HG02885 (cell line): ENCODE measurements around the gene RERE.

Experiments used
- ATAC-seq: cut with Tn5 transposase; IDR thresholded peaks from one replicate; pipeline ENCODE4 v1.9.1; 2021; ENCODE audit warnings: mild to moderate bottlenecking; ENCODE audit not compliant: unreplicated experiment, poor library complexity

Gene RERE

DNA sequence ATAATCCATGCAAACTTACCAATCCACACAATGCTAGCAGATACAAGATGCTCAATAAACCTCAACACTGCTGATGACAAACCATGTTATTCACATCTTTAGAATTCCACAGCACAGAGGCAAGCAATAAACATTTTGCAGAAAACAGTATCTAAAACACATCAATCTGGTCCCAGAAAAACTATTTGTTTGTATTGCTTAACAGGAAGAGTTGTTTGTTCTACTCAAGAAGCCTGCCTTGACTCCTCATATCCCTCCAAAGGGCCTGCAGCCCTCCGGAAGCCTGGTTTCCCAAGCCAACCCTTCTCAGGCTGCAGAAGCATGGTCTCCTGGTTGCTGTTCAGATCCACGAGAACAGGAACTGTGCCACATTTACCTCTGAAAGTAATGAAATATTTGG, 139.7 kb downstream of the RERE start:
- ATAC-seq = no peak

DNA sequence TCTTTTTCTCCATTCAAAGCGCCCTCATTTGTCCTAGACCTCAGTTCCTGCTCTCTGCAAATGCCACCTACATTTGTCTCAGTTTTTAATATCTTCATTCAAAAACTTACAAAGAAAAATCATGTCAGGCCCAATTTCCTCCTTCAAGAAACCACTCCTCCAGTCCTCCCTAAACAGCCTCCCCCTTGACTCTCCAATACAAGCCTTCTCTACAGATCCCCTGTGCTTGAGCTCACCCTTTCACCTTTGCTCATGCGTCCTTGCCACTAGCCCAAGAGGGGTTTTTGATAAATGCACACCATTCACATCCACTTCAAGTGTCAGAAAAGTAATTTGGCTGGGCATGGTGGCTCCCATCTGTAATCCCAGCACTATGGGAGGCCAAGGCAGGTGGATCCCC, 140.6 kb downstream of the RERE start:
- no peak for ATAC-seq

- ATAC-seq = no peak
These were observed 141.4 kb downstream of the RERE start for GRCh38 chr1:8676072-8676471.

DNA sequence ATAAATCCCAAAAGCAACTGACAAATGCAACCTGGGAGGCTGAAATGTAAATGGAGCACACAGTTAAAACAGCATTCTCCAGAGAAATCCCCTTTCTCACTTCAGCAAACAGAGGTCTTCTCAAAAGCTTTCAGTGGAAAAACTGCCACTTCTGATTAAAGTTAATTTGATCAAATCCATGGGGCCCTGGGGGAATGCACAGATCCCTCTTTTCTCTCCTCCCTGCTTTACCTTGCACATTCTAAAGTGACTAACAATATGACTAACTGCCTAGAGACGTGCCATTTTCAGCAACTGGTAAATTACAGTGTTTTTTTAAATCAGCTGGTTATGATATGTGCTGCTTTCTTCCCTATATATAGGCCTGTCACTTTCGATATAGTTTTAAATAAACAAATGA, 142.5 kb downstream of the RERE start:
- no peak for ATAC-seq

- no peak for ATAC-seq
These were observed 143.0 kb downstream of the RERE start for GRCh38 chr1:8674481-8674880.

GRCh38 chr1:8671306-8671917, 146.0 kb downstream of the RERE start:
- ATAC-seq = no peak

DNA sequence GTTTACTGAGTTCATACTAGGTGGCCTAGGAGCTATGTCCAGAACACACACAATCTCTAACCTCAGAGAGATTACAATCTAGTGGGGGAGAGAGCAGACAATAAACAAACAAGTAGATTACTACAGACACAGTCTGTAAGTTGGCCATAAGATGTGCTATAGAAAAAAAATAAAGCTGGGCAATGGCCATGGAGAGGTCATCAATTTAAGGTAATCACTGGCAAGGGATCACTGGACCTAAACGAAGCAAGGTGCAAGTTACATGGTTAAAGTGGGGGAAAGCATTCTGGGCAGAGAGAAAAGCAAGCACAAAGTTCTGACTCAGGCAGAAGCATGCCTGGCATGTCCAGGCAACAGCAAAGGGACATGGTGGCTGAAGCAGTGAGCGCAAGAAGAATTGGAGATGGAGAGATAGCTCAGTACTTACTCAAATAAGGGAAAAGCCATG, 147.0 kb downstream of the RERE start:
- no peak for ATAC-seq

- no peak for ATAC-seq
These were observed 147.7 kb downstream of the RERE start for GRCh38 chr1:8669606-8670335.

DNA sequence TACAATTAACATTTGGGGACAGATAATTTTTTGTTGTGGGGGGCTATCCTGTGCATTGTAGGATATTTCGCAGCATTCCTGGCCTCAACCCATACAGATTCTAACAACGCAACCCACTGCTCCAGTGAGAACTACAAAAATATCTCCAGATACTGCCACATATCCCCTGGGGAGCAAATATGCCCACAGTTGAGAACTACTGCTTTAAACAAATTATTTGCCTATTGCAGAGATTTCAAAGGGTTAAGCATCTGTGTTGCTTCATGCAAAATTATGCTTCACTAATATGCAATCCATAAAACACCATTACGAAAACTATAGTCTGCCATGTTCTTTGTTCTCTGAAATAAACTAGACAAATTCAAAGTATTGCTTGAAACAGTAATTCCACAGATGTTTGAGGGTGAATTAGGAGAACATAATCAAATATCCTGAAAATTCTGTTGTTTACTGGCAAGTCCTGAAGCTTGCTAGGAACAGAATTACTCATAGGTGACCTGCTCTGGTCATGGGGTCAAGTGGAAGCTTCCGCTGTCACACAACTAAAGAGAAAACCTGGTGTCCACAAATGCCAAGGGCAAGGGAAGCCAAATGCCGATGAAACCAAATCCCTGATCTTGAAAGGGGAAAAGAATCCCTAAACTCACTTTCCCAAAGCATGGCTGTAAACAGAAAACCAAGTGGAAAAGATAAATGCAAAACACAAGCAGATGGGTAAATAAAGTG, 149.4 kb downstream of the RERE start:
- ATAC-seq = no peak

DNA sequence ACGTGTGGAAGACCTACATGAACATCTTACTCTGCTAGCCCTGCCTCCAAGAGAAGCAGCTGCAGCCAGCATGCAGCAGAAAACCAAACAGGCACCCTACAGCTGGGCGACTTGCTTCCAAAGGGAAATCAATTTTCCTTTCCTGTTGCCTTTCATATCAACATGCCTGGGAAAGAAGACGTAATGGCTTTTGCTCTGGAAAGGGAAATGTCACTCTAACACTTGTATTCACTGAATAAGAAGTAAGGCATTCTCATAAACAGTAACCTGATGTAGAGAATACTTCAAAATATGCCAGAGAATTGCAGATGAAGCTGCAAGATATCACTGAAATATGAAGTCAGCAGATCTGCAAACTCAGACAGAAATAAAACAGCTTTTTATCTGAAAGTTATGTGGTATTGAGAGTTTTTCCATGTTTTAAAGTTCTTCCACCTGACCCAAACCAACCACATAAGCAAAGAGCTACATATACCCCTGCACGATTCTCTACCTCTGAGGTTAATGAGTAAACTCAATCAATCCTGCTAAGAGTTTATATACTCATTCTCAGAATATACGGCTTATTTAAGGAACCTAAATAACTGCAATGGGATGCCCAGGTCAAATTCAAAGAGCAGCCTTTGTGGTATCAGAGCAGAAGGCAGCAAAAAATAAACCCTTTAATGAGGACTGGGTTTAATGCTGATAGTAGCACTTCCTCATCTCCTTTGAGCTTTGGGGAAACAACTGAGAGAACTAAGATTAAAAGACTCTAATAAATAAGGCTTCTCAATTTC, 150.9 kb downstream of the RERE start:
- ATAC-seq = no peak

- ATAC-seq = no peak
These were observed 151.6 kb downstream of the RERE start for GRCh38 chr1:8665833-8666232.

DNA sequence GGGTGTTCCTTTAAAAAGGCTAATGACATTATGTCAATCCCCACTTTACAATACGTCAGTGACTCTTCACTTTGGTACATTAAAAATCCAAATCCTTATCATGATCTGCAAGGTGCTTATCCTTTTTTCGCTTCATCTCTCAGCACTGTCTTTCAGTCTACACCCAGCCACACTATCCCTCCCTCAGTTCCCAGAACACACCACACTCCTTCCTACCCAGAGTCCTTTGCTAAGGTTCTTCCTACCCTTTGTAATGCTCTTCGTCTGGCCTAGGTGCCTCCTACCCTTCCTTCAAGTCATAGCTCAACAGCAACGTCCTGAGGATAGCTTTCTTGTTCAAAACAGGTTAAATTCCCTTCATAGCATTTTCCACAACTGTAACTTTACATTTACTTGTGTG, 152.6 kb downstream of the RERE start:
- ATAC-seq = no peak

DNA sequence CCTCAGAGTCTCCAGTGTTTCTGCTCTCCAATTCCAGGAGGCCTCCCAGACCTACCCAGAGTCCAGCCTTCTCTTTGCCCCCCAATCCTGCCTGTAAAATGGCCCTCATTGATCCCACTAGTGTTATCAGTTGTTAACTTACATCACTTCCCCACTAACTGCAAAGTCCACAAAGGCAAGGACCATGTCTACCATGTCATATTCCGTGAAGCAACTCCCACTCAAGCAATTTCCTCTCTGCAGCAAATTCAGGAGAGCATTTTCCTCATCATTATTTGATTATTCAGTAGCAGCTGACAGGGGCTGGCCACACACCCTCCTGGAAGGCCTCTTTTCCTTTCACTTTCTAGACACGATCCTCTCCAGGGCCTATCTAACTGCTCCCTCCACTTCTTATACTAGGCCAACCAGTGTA, 153.5 kb downstream of the RERE start:
- no peak for ATAC-seq

GRCh38 chr1:8663090-8663802, 154.2 kb downstream of the RERE start:
- ATAC-seq = no peak

- no peak for ATAC-seq
These were observed 154.9 kb downstream of the RERE start for GRCh38 chr1:8662380-8663072.

GRCh38 chr1:8661185-8662110, 156.0 kb downstream of the RERE start:
- no peak for ATAC-seq

DNA sequence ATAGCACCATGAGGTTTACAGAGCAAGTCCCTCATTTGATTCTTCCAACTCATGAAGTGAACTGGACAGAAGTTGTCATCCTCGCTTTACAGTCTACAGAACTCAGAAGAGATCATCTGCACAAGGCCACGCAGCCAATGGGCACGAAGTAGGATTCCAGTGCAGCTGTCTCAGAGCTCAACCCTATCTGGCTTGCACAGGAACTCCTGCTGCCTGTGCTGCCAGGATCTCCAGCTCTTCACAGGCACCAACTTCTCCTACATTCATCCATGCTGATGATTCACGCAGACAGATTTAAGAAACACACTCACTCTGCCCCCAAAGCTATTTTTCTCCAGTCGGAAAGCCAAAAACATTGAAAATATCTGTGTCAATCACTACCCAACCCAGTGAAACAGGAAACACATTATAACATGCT, 157.0 kb downstream of the RERE start:
- ATAC-seq = no peak

- no peak for ATAC-seq
These were observed 157.8 kb downstream of the RERE start for GRCh38 chr1:8659593-8659992.
